Endodermal cell (in vitro differentiated cells): ENCODE data around the gene SEMA5B. TPM values are rescaled to one million over a fixed set of nuclear protein-coding genes. Genes with fewer than 3 reads are reported as not detected.
A peak's percentile ranks its signal among the peaks of the same experiment; 100 is the strongest.

ENCODE experiments used
- DNase-seq: peaks from one replicate; pipeline ENCODE4 v3.0.0-alpha.2; 2017
- H3K27ac ChIP-seq: 2 replicates; pipeline ENCODE4 v1.5.1; 2013; ENCODE audit warnings: mild to moderate bottlenecking, low read depth, low read length, moderate library complexity
- H3K27me3 ChIP-seq: 2 replicates; pipeline ENCODE4 v1.6.1; 2013; ENCODE audit warnings: mild to moderate bottlenecking, low read length, moderate library complexity; ENCODE audit not compliant: insufficient read depth, control insufficient read depth, poor library complexity, severe bottlenecking
- H3K36me3 ChIP-seq: 2 replicates; pipeline ENCODE4 v1.7.0; 2013; ENCODE audit warnings: mild to moderate bottlenecking, low read length, moderate library complexity; ENCODE audit not compliant: control insufficient read depth, insufficient read depth
- H3K4me1 ChIP-seq: one replicate; pipeline ENCODE4 v1.7.0; 2013; ENCODE audit warnings: low read length; ENCODE audit not compliant: control insufficient read depth, insufficient read depth
- H3K4me3 ChIP-seq: 2 replicates; pipeline ENCODE4 v1.5.1; 2013; ENCODE audit warnings: mild to moderate bottlenecking, low read length, moderate library complexity
- H3K9ac ChIP-seq: 2 replicates; pipeline ENCODE4 v1.6.1; 2013; ENCODE audit warnings: mild to moderate bottlenecking, low read length, moderate library complexity; ENCODE audit not compliant: poor library complexity, severe bottlenecking; ENCODE audit errors: extremely low read depth
- H3K9me3 ChIP-seq: 2 replicates; pipeline ENCODE4 v1.6.1; 2013; ENCODE audit warnings: mild to moderate bottlenecking, low read length, moderate library complexity; ENCODE audit not compliant: control insufficient read depth
- H3K27ac Mint-ChIP-seq: 2 replicates; pipeline ENCODE4 v1.8.0; 2020; ENCODE audit warnings: mixed read lengths
- H3K27me3 Mint-ChIP-seq: 2 replicates; pipeline ENCODE4 v1.8.0; 2021; ENCODE audit warnings: mild to moderate bottlenecking, mixed read lengths; ENCODE audit not compliant: insufficient read depth
- H3K36me3 Mint-ChIP-seq: 2 replicates; pipeline ENCODE4 v1.8.0; 2020; ENCODE audit warnings: low read depth, mixed read lengths
- H3K4me1 Mint-ChIP-seq: 2 replicates; pipeline ENCODE4 v1.8.0; 2020; ENCODE audit warnings: mixed read lengths
- H3K4me3 Mint-ChIP-seq: 2 replicates; pipeline ENCODE4 v1.8.0; 2020; ENCODE audit warnings: mild to moderate bottlenecking, moderate library complexity, mixed read lengths
- H3K9me3 Mint-ChIP-seq: 2 replicates; pipeline ENCODE4 v1.8.0; 2020; ENCODE audit warnings: mild to moderate bottlenecking, mixed read lengths
- WGBS, 2 experiments: methylation state at CpG; one replicate each; pipeline versions ENCODE4 v1.1.5 to v1.1.7; 2013; ENCODE audit warnings: missing lambda C conversion rate in 2 of 2, mixed read lengths in 1 of 2; ENCODE audit not compliant: insufficient coverage in 1 of 2, insufficient read length in 1 of 2; 5-methylcytosine and 5-hydroxymethylcytosine counted together
- total RNA-seq, 2 donors: library from RNA; stranded (reverse); fragmentation: NEBNext Ultra II Directional in 1 of 2; extraction: Animal tissue kit (Norgen Biotek cat#: 25700) in 1 of 2; gene quantifications; 2 replicates in 1 of 2; 3 replicates in 1 of 2; pipeline ENCODE4 v1.2.1, GENCODE V29; 2021
- TF ChIP-seq, protein P1 (sequence below): fragments of 200-600 bp; sonication (generic); conservative IDR thresholded peaks from 2 replicates; pipeline ENCODE4 v1.5.0; 2021; ENCODE audit warnings: antibody characterized with exemption, mild to moderate bottlenecking

The SEMA5B gene
- total RNA-seq, 2 donors from 2014 or later = 37.3 to 45.8 TPM

DNA sequence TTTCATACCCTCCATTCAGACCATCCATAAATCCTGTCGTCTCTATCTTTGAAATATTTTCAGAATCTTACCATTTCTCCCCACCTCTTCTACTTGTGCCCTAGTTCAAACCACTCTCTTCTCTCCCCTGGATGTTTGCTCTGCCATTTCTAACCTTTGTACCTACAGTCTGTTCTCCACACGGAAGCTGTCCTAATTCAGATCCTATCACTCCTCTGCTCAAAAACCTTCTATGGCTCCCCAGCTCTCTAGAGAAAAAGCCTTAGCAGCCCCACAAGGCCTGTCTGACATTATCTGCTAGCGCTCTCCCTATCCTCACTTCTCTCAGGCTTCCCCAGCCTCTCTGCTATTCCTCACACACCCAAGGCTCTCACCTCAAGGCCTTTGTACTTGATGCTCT is 4.5 kb upstream of the SEMA5B start:
- no peak for DNase-seq
- WGBS, 2 experiments = 75 to 81% methylated on average over 3 of the region's 3 CpGs
- Histone ChIP-seq H3K9me3 (no peaks in the 10 kb centered on the region), H3K36me3 (no peaks in the 10 kb centered on the region), H3K4me3 (no peak overlapping the region), H3K4me1 (peaks cover 22% of the 10 kb centered on the region), H3K9ac (no peak overlapping the region), H3K27ac (no peak overlapping the region), H3K27me3 (peaks cover 7% of the 10 kb centered on the region)
- Mint-ChIP-seq H3K36me3 (no peaks in the 10 kb centered on the region), H3K27ac (no peak overlapping the region), H3K4me1 (peaks cover 38% of the 10 kb centered on the region), H3K9me3 (no peaks in the 10 kb centered on the region), H3K27me3 (peaks cover 28% of the 10 kb centered on the region), H3K4me3 (no peak overlapping the region)
- TF ChIP-seq, protein P1, sequence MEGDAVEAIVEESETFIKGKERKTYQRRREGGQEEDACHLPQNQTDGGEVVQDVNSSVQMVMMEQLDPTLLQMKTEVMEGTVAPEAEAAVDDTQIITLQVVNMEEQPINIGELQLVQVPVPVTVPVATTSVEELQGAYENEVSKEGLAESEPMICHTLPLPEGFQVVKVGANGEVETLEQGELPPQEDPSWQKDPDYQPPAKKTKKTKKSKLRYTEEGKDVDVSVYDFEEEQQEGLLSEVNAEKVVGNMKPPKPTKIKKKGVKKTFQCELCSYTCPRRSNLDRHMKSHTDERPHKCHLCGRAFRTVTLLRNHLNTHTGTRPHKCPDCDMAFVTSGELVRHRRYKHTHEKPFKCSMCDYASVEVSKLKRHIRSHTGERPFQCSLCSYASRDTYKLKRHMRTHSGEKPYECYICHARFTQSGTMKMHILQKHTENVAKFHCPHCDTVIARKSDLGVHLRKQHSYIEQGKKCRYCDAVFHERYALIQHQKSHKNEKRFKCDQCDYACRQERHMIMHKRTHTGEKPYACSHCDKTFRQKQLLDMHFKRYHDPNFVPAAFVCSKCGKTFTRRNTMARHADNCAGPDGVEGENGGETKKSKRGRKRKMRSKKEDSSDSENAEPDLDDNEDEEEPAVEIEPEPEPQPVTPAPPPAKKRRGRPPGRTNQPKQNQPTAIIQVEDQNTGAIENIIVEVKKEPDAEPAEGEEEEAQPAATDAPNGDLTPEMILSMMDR = no peak

DNA sequence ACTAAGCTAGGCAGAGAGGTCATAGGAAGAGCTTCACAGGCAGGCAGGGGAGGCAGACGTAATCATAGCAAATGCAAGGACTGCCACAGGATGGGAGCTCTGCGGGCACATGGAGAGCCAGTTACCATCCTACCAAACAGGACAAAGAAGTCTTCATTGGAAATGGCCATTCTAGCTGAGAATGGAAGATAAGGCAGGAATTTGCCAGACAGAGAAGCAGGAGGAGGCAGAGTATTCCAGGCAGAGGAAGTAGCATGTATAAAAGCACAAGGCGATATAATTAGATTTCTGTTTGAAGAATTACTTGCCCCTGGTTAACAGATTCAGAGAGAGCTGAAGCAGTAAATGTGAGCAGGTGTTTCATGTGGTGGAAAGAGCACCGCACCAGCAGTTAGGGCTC is 3.5 kb upstream of the SEMA5B start:
- Histone ChIP-seq H3K27me3 (no peaks in the 10 kb centered on the region), H3K27ac (no peak overlapping the region), H3K4me1 (peaks cover 22% of the 10 kb centered on the region), H3K9me3 (no peaks in the 10 kb centered on the region), H3K36me3 (no peaks in the 10 kb centered on the region), H3K9ac (no peak overlapping the region), H3K4me3 (no peak overlapping the region)
- TF ChIP-seq, protein P1 = no peak
- Mint-ChIP-seq H3K9me3 (no peaks in the 10 kb centered on the region), H3K36me3 (no peaks in the 10 kb centered on the region), H3K4me1 (peaks cover 38% of the 10 kb centered on the region), H3K27me3 (peaks cover 24% of the 10 kb centered on the region), H3K4me3 (no peak overlapping the region), H3K27ac (no peak overlapping the region)
- peak; percentile 65 for DNase-seq
- WGBS, 2 experiments = 75 to 81% methylated on average over 3 to 4 of the region's 4 CpGs

DNA sequence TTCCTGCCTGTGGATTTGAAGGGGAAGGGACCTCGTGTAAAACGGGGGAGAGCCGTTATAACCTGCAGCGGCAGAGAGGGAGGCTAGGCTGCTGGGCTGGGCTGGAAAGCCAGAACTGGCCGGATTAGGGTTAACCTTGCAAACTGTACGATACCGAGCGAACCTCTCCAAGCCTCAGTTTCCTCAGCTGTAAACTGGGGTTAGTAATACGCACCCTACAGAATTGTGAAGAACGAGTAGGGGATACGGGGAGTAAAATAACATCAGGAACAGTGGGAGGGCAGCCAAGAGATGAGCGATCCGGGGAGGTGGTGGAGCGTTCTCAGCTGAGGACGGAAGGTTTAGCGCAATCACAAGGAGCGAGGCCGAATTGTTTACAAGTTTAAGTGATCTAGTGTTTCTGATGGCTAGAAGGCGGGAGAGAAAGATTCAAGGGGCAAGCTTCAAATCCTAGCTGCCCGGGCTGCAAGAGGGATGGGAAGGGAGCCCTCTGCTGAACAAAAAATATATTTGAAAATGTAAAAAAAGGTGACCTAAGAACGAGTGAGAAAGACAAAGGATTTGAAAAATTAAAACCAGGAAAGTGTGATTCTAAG is 768 bp upstream of the SEMA5B start:
- Histone ChIP-seq H3K4me1 (peaks cover 25% of the 10 kb centered on the region), H3K36me3 (no peaks in the 10 kb centered on the region), H3K27me3 (no peaks in the 10 kb centered on the region), H3K9me3 (no peaks in the 10 kb centered on the region), H3K27ac (peak overlapping the region; percentile 6), H3K9ac (peak overlapping the region; percentile 32), H3K4me3 (peak overlapping the region; percentile 81)
- DNase-seq = peak; percentile 79
- H3K4me3 Mint-ChIP-seq = peak overlapping the region; percentile 79
- peaks cover 39% of the 10 kb centered on the region for H3K27me3 Mint-ChIP-seq
- H3K9me3 Mint-ChIP-seq = no peaks in the 10 kb centered on the region
- H3K36me3 Mint-ChIP-seq = no peaks in the 10 kb centered on the region
- WGBS, 2 experiments = 3% methylated on average over 21 of the region's 21 CpGs
- H3K27ac Mint-ChIP-seq = peak overlapping the region; percentile 77
- TF ChIP-seq, protein P1 = peak; percentile 78
- H3K4me1 Mint-ChIP-seq = peaks cover 41% of the 10 kb centered on the region
